ENCODE measurements around the gene OR7D2. TPM values are rescaled to one million over a fixed set of nuclear protein-coding genes. Genes with fewer than 3 reads are reported as not detected.

The OR7D2 gene
- total RNA-seq, result 1.2 and 1.8 TPM in 2 replicates
- long read RNA-seq, result 0 reads

- H3K27me3 Mint-ChIP-seq, result no peaks in the 10 kb centered on the region
- DNase-seq (ENCODE audit: low spot score, unreplicated experiment), result no peak
- peaks cover 13% of the 10 kb centered on the region for H3K9me3 Mint-ChIP-seq (ENCODE audit: low read depth)
- H3K36me3 Mint-ChIP-seq (ENCODE audit: insufficient read depth), result peaks cover 14% of the 10 kb centered on the region
- TF ChIP-seq CTCF (IDR thresholded peaks at IDR 0.05; ENCODE audit: unreplicated experiment), result no peak
- H3K4me1 Mint-ChIP-seq (ENCODE audit: low read depth), result no peaks in the 10 kb centered on the region
- H3K4me3 Mint-ChIP-seq (ENCODE audit: low read depth), result no peak within 1 kb of the TSS
- no peak within 1 kb of the TSS for H3K27ac Mint-ChIP-seq
Measured at GRCh38 chr19:9178901-9179300, at the start of gene OR7D2. Gene OR7D2 (plus strand): TSS chr19:9178979. CDS start chr19:9185782, 6,803 bp downstream.

- H3K4me3 Mint-ChIP-seq (ENCODE audit: low read depth), result no peak overlapping the region
- H3K9me3 Mint-ChIP-seq (ENCODE audit: low read depth), result peaks cover 7% of the 10 kb centered on the region
- no peaks in the 10 kb centered on the region for H3K36me3 Mint-ChIP-seq (ENCODE audit: insufficient read depth)
- H3K4me1 Mint-ChIP-seq (ENCODE audit: low read depth), result no peaks in the 10 kb centered on the region
- no peak for DNase-seq (ENCODE audit: low spot score, unreplicated experiment)
- TF ChIP-seq CTCF (IDR thresholded peaks at IDR 0.05; ENCODE audit: unreplicated experiment), result no peak
- peaks cover 3% of the 10 kb centered on the region for H3K27me3 Mint-ChIP-seq
- H3K27ac Mint-ChIP-seq, result no peak overlapping the region
Measured at GRCh38 chr19:9130965-9131364, 47.8 kb upstream of the OR7D2 start.

- DNase-seq (ENCODE audit: low spot score, unreplicated experiment), result no peak
- H3K27me3 Mint-ChIP-seq, result peaks cover 3% of the 10 kb centered on the region
- TF ChIP-seq CTCF (IDR thresholded peaks at IDR 0.05; ENCODE audit: unreplicated experiment), result no peak
- H3K27ac Mint-ChIP-seq, result no peak overlapping the region
- H3K4me1 Mint-ChIP-seq (ENCODE audit: low read depth), result no peaks in the 10 kb centered on the region
- H3K4me3 Mint-ChIP-seq (ENCODE audit: low read depth), result no peak overlapping the region
- H3K9me3 Mint-ChIP-seq (ENCODE audit: low read depth), result no peaks in the 10 kb centered on the region
- no peaks in the 10 kb centered on the region for H3K36me3 Mint-ChIP-seq (ENCODE audit: insufficient read depth)
Measured at GRCh38 chr19:9132422-9132821, 46.4 kb upstream of the OR7D2 start.

- DNase-seq (ENCODE audit: low spot score, unreplicated experiment), result no peak
- H3K36me3 Mint-ChIP-seq (ENCODE audit: insufficient read depth), result peaks cover 27% of the 10 kb centered on the region
- H3K4me1 Mint-ChIP-seq (ENCODE audit: low read depth), result peaks cover 6% of the 10 kb centered on the region
- H3K27ac Mint-ChIP-seq, result peak overlapping the region; percentile 100
- H3K4me3 Mint-ChIP-seq (ENCODE audit: low read depth), result peak overlapping the region; percentile 98
- H3K9me3 Mint-ChIP-seq (ENCODE audit: low read depth), result peaks cover 10% of the 10 kb centered on the region
- H3K27me3 Mint-ChIP-seq, result no peaks in the 10 kb centered on the region
- TF ChIP-seq CTCF (IDR thresholded peaks at IDR 0.05; ENCODE audit: unreplicated experiment), result no peak
Measured at GRCh38 chr19:9139609-9140158, 39.1 kb upstream of the OR7D2 start.

GRCh38 chr19:9140159-9140874 lies 38.5 kb upstream of the OR7D2 start, which contains the start of gene ZNF317:
Gene ZNF317 (plus strand): TSS chr19:9140397. CDS start chr19:9156017, 15,620 bp downstream.
- peaks cover 6% of the 10 kb centered on the region for H3K4me1 Mint-ChIP-seq (ENCODE audit: low read depth)
- peaks cover 13% of the 10 kb centered on the region for H3K9me3 Mint-ChIP-seq (ENCODE audit: low read depth)
- TF ChIP-seq CTCF (IDR thresholded peaks at IDR 0.05; ENCODE audit: unreplicated experiment), result no peak
- H3K4me3 Mint-ChIP-seq (ENCODE audit: low read depth), result peak within 1 kb of the TSS; percentile 98
- peak; percentile 71 for DNase-seq (ENCODE audit: low spot score, unreplicated experiment)
- H3K36me3 Mint-ChIP-seq (ENCODE audit: insufficient read depth), result peaks cover 33% of the 10 kb centered on the region
- H3K27me3 Mint-ChIP-seq, result no peaks in the 10 kb centered on the region
- peak within 1 kb of the TSS; percentile 100 for H3K27ac Mint-ChIP-seq

All from progenitor cell of endocrine pancreas (in vitro differentiated cells).